ENCODE data around the gene BTBD9. TPM values are rescaled to one million over a fixed set of nuclear protein-coding genes. Genes with fewer than 3 reads are reported as not detected.

BTBD9 gene
- total and polyA plus RNA-seq, 9 of the 15 experiments (the other 6 are each of a cell fraction or from before 2014, with no cell fraction given): 0.08 to 1.6 (median 0.58) TPM

DNA sequence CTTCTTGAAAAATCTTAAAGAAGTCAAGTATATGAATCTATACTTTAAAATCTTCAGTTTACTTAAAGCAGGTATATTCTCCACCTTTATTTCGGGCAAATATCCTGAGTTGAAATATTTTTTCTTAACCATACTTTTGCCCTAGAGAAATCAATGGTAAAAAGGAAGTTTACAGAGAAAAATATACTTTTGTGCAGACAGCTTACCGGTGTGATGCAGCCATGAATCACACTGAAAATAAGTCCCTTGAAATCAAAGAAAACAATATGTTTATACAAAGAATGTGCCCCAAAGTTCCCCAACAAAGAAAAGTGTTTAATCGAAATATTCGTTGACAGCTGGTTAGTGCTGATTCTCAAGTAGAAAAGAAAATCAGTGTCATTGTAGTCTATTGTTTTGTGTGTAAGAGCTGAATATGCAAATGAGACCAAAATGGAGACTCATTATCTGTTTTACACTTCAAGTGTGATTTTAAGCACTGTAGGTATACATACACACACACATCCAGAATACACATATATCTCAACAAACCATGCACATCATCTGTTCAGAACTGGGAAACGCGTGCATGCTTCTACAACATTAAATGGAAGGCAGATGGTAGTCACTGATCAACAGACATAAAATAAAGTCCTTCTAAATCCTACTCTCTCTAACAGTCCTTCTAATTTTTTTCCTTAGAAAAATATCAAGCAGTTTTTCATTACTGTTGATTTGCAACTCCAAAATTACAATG lies 73.3 kb downstream of the BTBD9 start:
- TF ChIP-seq ZNF134 (CRISPR knock-in tag; conservative IDR thresholded peaks at IDR 0.05): no peak
- no peak for TF ChIP-seq JUN (IDR thresholded peaks at IDR 0.05; ENCODE audit: borderline replicate concordance, low read depth, low read length)
- no peak for TF ChIP-seq JUN (CRISPR knock-in tag; IDR thresholded peaks at IDR 0.05; ENCODE audit: borderline replicate concordance)
- no peak for TF ChIP-seq MBD2 (IDR thresholded peaks at IDR 0.05; ENCODE audit: borderline replicate concordance, low read depth)
- TF ChIP-seq DIDO1 (tag; IDR thresholded peaks at IDR 0.05; ENCODE audit: low read depth): no peak
- no peak for TF ChIP-seq ELF4 (CRISPR knock-in tag; IDR thresholded peaks at IDR 0.05)
- no peaks in the 10 kb centered on the region for H3K79me2 ChIP-seq (ENCODE audit: control insufficient read depth, insufficient read depth, low read length)
- ChIA-PET CTCF (ENCODE audit: low intra/inter-chr PET ratio) (no interaction called here), POLR2A (interaction anchor here (1.1 kb wide), 1 partner anchor 9 kb away, joined by 4 read pairs; no protein-coding TSS in a partner anchor)
- H2AFZ ChIP-seq (ENCODE audit: low read depth, low read length): no peak overlapping the region
- FAIRE-seq (no peak), DNase-seq (ENCODE audit: extremely low read depth in 1 of 4, low spot score in 3 of 4) (no peak), ATAC-seq (no peak)
- no peaks in the 10 kb centered on the region for H3K36me3 ChIP-seq (ENCODE audit: control insufficient read depth, insufficient read depth, low read length)
- BruUV-seq (replicated peaks): no TSS peak
- no peak overlapping the region for H3K27ac ChIP-seq (ENCODE audit: extremely low read depth, low read depth, low read length)
- no peak overlapping the region for H3K9ac ChIP-seq (ENCODE audit: insufficient read depth in 1 of 2, low read depth in 2 of 2, low read length in 2 of 2)
- no peaks in the 10 kb centered on the region for H4K20me1 ChIP-seq (replicated peaks; ENCODE audit: control insufficient read depth, insufficient read depth, low read length)
- no peak overlapping the region for H3K4me2 ChIP-seq (ENCODE audit: insufficient read depth, low read length)
- H3K9me3 ChIP-seq (replicated peaks; ENCODE audit: control insufficient read depth, insufficient read depth, low read depth, low read length): no peaks in the 10 kb centered on the region
- in situ Hi-C loops (cut with MboI) (no loop called here), intact Hi-C loops (cut with micrococcal nuclease) (no loop called here)
- no peak overlapping the region for H3K4me3 ChIP-seq
- H3K27me3 ChIP-seq (ENCODE audit: control insufficient read depth in 2 of 2, insufficient read depth in 2 of 2, low read length in 2 of 2): peaks cover 0 to 7% of the 10 kb centered on the region in 2 experiments; a peak in 1 of 5 replicates
- WGBS (ENCODE audit: insufficient coverage, low coverage, missing lambda C conversion rate): 9% methylated on average over 6 of the region's 6 CpGs
- no peaks in the 10 kb centered on the region for H3K4me1 ChIP-seq (replicated peaks in 1 of 2; ENCODE audit: control insufficient read depth in 2 of 2, insufficient read depth in 2 of 2, low read length in 2 of 2)
- no peaks in the 10 kb centered on the region for H3K9me1 ChIP-seq (ENCODE audit: control insufficient read depth, insufficient read depth, low read length)
